Measurements from ENCODE around the gene AUTS2.
A peak's percentile ranks its signal among the peaks of the same experiment; 100 is the strongest.

The AUTS2 gene

GRCh38 chr7:70486977-70487376 is 888.7 kb downstream of the AUTS2 start:
- no peak for DNase-seq
- TF ChIP-seq CTCF (IDR thresholded peaks at IDR 0.05; ENCODE audit: low read depth, low read length): no peak
- peaks cover 9% of the 10 kb centered on the region for H3K9me3 ChIP-seq (ENCODE audit: severe bottlenecking)

GRCh38 chr7:70487428-70487827 is 889.2 kb downstream of the AUTS2 start:
- Histone ChIP-seq H3K27ac (no peak overlapping the region), H3K4me3 (ENCODE audit: low read depth, low read length) (no peak overlapping the region), H3K36me3 (no peaks in the 10 kb centered on the region), H3K9me3 (ENCODE audit: severe bottlenecking) (peaks cover 9% of the 10 kb centered on the region), H3K27me3 (ENCODE audit: insufficient read depth, low read depth, severe bottlenecking) (no peaks in the 10 kb centered on the region)
- TF ChIP-seq CTCF (IDR thresholded peaks at IDR 0.05; ENCODE audit: low read depth, low read length): no peak
- no peak for DNase-seq

More at GRCh38 chr7:70486977-70487376, 888.7 kb downstream of the AUTS2 start:
- Histone ChIP-seq H3K27me3 (ENCODE audit: insufficient read depth, low read depth, severe bottlenecking) (no peaks in the 10 kb centered on the region), H3K27ac (no peak overlapping the region), H3K36me3 (no peaks in the 10 kb centered on the region), H3K4me3 (ENCODE audit: low read depth, low read length) (no peak overlapping the region)

- no peaks in the 10 kb centered on the region for H3K27me3 ChIP-seq (ENCODE audit: insufficient read depth, low read depth, severe bottlenecking)
- no peak for DNase-seq
Measured at GRCh38 chr7:70487886-70488285, 889.6 kb downstream of the AUTS2 start.

GRCh38 chr7:70489813-70490212 is 891.5 kb downstream of the AUTS2 start:
- no peak for DNase-seq
- Histone ChIP-seq H3K4me3 (ENCODE audit: low read depth, low read length) (no peak overlapping the region), H3K36me3 (no peaks in the 10 kb centered on the region), H3K27me3 (ENCODE audit: insufficient read depth, low read depth, severe bottlenecking) (no peaks in the 10 kb centered on the region), H3K27ac (no peak overlapping the region), H3K9me3 (ENCODE audit: severe bottlenecking) (peaks cover 4% of the 10 kb centered on the region)
- no peak for TF ChIP-seq CTCF (IDR thresholded peaks at IDR 0.05; ENCODE audit: low read depth, low read length)

More at GRCh38 chr7:70487886-70488285, 889.6 kb downstream of the AUTS2 start:
- Histone ChIP-seq H3K36me3 (no peaks in the 10 kb centered on the region), H3K27ac (no peak overlapping the region), H3K4me3 (ENCODE audit: low read depth, low read length) (no peak overlapping the region), H3K9me3 (ENCODE audit: severe bottlenecking) (peaks cover 9% of the 10 kb centered on the region)
- TF ChIP-seq CTCF (IDR thresholded peaks at IDR 0.05; ENCODE audit: low read depth, low read length): no peak

GRCh38 chr7:70492625-70493024 is 894.4 kb downstream of the AUTS2 start:
- H3K27me3 ChIP-seq (ENCODE audit: insufficient read depth, low read depth, severe bottlenecking): no peaks in the 10 kb centered on the region
- H3K9me3 ChIP-seq (ENCODE audit: severe bottlenecking): no peaks in the 10 kb centered on the region
- peak; percentile 13; the same call in 1 of the 2 replicates for TF ChIP-seq CTCF (IDR thresholded peaks at IDR 0.05; ENCODE audit: low read depth, low read length)
- no peak for DNase-seq
- no peaks in the 10 kb centered on the region for H3K36me3 ChIP-seq
- H3K4me3 ChIP-seq (ENCODE audit: low read depth, low read length): no peak overlapping the region
- H3K27ac ChIP-seq: no peak overlapping the region
